Neural progenitor cell (in vitro differentiated cells): ENCODE data around the gene BPHL. TPM values are rescaled to one million over a fixed set of nuclear protein-coding genes. Genes with fewer than 3 reads are reported as not detected.
A peak's percentile ranks its signal among the peaks of the same experiment; 100 is the strongest.

Experiments
- DNase-seq: peaks from one replicate; pipeline ENCODE4 v3.0.0-alpha.2; 2016; ENCODE audit warnings: low spot score
- H2AFZ ChIP-seq: fragments of 200-600 bp; sonication (generic); replicated peaks from 2 replicates; pipeline ENCODE4 v1.6.1; 2016; ENCODE audit warnings: antibody characterized with exemption
- H3F3A ChIP-seq: fragments of 200-600 bp; sonication (generic); 2 replicates; pipeline ENCODE4 v1.6.1; 2016; ENCODE audit warnings: antibody characterized with exemption, low read depth
- H3K27ac ChIP-seq: fragments of 200-600 bp; sonication (generic); 2 replicates; pipeline ENCODE4 v1.5.1; 2016; ENCODE audit warnings: mild to moderate bottlenecking
- H3K27me3 ChIP-seq: fragments of 200-600 bp; sonication (generic); 2 replicates; pipeline ENCODE4 v1.6.1; 2016; ENCODE audit warnings: mild to moderate bottlenecking, moderate library complexity
- H3K36me3 ChIP-seq: fragments of 200-600 bp; sonication (generic); 2 replicates; pipeline ENCODE4 v1.5.1; 2016
- H3K4me1 ChIP-seq: fragments of 200-600 bp; sonication (generic); 2 replicates; pipeline ENCODE4 v1.6.1; 2016; ENCODE audit warnings: mixed run types
- H3K4me2 ChIP-seq: fragments of 200-600 bp; sonication (generic); 2 replicates; pipeline ENCODE4 v1.6.1; 2016
- H3K4me3 ChIP-seq: fragments of 200-600 bp; sonication (generic); 2 replicates; pipeline ENCODE4 v1.5.1; 2016
- H3K79me2 ChIP-seq: fragments of 200-600 bp; sonication (generic); 2 replicates; pipeline ENCODE4 v1.6.1; 2016; ENCODE audit warnings: low read depth
- H3K9ac ChIP-seq: fragments of 200-600 bp; sonication (generic); 2 replicates; pipeline ENCODE4 v1.6.1; 2016
- H3K9me3 ChIP-seq: fragments of 200-600 bp; sonication (generic); 2 replicates; pipeline ENCODE4 v1.5.1; 2016; ENCODE audit warnings: low read depth
- H4K20me1 ChIP-seq: fragments of 200-600 bp; sonication (generic); 2 replicates; pipeline ENCODE4 v1.6.1; 2016; ENCODE audit warnings: low read depth
- H3K27ac Mint-ChIP-seq: 3 replicates; pipeline ENCODE4 v1.8.0; 2021; ENCODE audit warnings: mixed read lengths
- H3K27me3 Mint-ChIP-seq: 2 replicates; pipeline ENCODE4 v1.8.0; 2022; ENCODE audit warnings: low read depth, mild to moderate bottlenecking, inconsistent platforms, moderate library complexity, mixed read lengths; ENCODE audit not compliant: insufficient read depth
- H3K36me3 Mint-ChIP-seq: 3 replicates; pipeline ENCODE4 v1.8.0; 2021; ENCODE audit warnings: mixed read lengths
- H3K4me1 Mint-ChIP-seq: 3 replicates; pipeline ENCODE4 v1.8.0; 2021; ENCODE audit warnings: mixed read lengths
- H3K4me3 Mint-ChIP-seq: 3 replicates; pipeline ENCODE4 v1.8.0; 2021; ENCODE audit warnings: mild to moderate bottlenecking, moderate library complexity, mixed read lengths
- H3K9me3 Mint-ChIP-seq: 3 replicates; pipeline ENCODE4 v1.8.0; 2020; ENCODE audit warnings: mixed read lengths
- CTCF ChIP-seq: fragments of 200-600 bp; sonication (generic); IDR thresholded peaks from 2 replicates; pipeline ENCODE4 v1.5.1; 2017; ENCODE audit warnings: antibody characterized with exemption, mild to moderate bottlenecking
- EZH2 ChIP-seq: fragments of 200-600 bp; sonication (generic); IDR thresholded peaks from 2 replicates; pipeline ENCODE4 v1.6.1; 2017; ENCODE audit warnings: antibody characterized with exemption, mild to moderate bottlenecking, moderate library complexity
- EZH2phosphoT487 ChIP-seq: fragments of 200-600 bp; sonication (generic); IDR thresholded peaks from 2 replicates; pipeline ENCODE4 v1.6.1; 2017; ENCODE audit warnings: antibody characterized with exemption
- total RNA-seq: library from RNA; depleted of rRNA; stranded (reverse); fragments of >200 nt; gene quantifications from 2 replicates; pipeline ENCODE4 v1.2.3, GENCODE V29; 2015; ENCODE audit warnings: low replicate concordance

Gene BPHL
- total RNA-seq, 1 donor from 2014 or later: 44.5 TPM

GRCh38 chr6:3190056-3190455, 71.5 kb downstream of the BPHL start:
- Mint-ChIP-seq H3K27me3 (no peaks in the 10 kb centered on the region), H3K4me3 (no peak overlapping the region), H3K4me1 (peaks cover 39% of the 10 kb centered on the region), H3K27ac (peak overlapping the region; percentile 53), H3K9me3 (peaks cover 6% of the 10 kb centered on the region), H3K36me3 (peaks cover 18% of the 10 kb centered on the region)
- no peaks in the 10 kb centered on the region for H3K9me3 ChIP-seq
- no peak overlapping the region for H3K4me2 ChIP-seq
- no peak overlapping the region for H3K9ac ChIP-seq
- TF ChIP-seq EZH2phosphoT487 (no peak), CTCF (no peak), EZH2 (no peak)
- no peak overlapping the region for H3K4me3 ChIP-seq
- no peak overlapping the region for H2AFZ ChIP-seq
- H4K20me1 ChIP-seq: no peaks in the 10 kb centered on the region
- peaks cover 24% of the 10 kb centered on the region for H3K4me1 ChIP-seq
- no peaks in the 10 kb centered on the region for H3K36me3 ChIP-seq
- no peaks in the 10 kb centered on the region for H3K79me2 ChIP-seq
- H3F3A ChIP-seq: peaks cover 24% of the 10 kb centered on the region
- H3K27me3 ChIP-seq: no peaks in the 10 kb centered on the region
- no peak for DNase-seq
- H3K27ac ChIP-seq: no peak overlapping the region

GRCh38 chr6:3190779-3191178, 72.3 kb downstream of the BPHL start:
- H4K20me1 ChIP-seq: no peaks in the 10 kb centered on the region
- peaks cover 6% of the 10 kb centered on the region for H3K9me3 Mint-ChIP-seq
- H3K36me3 Mint-ChIP-seq: peaks cover 18% of the 10 kb centered on the region
- peaks cover 39% of the 10 kb centered on the region for H3K4me1 Mint-ChIP-seq
- H3K4me3 Mint-ChIP-seq: no peak overlapping the region
- H3K4me2 ChIP-seq: no peak overlapping the region
- H3K9me3 ChIP-seq: no peaks in the 10 kb centered on the region
- peaks cover 31% of the 10 kb centered on the region for H3K4me1 ChIP-seq
- TF ChIP-seq EZH2phosphoT487 (no peak), EZH2 (no peak), CTCF (no peak)
- H3K27me3 ChIP-seq: no peaks in the 10 kb centered on the region
- no peak overlapping the region for H3K4me3 ChIP-seq
- H3K27ac ChIP-seq: no peak overlapping the region
- peaks cover 31% of the 10 kb centered on the region for H3F3A ChIP-seq
- H3K27me3 Mint-ChIP-seq: no peaks in the 10 kb centered on the region
- H3K79me2 ChIP-seq: no peaks in the 10 kb centered on the region
- no peak for DNase-seq
- no peak overlapping the region for H3K9ac ChIP-seq
- peak overlapping the region; percentile 78 for H3K27ac Mint-ChIP-seq
- no peaks in the 10 kb centered on the region for H3K36me3 ChIP-seq
- no peak overlapping the region for H2AFZ ChIP-seq

GRCh38 chr6:3193102-3193849, 74.8 kb downstream of the BPHL start:
- no peak overlapping the region for H3K4me3 ChIP-seq
- peaks cover 33% of the 10 kb centered on the region for H3K4me1 Mint-ChIP-seq
- H4K20me1 ChIP-seq: no peaks in the 10 kb centered on the region
- H3K79me2 ChIP-seq: no peaks in the 10 kb centered on the region
- DNase-seq: peak; percentile 30
- H3K36me3 ChIP-seq: no peaks in the 10 kb centered on the region
- peak overlapping the region; percentile 70 for H3K4me3 Mint-ChIP-seq
- peaks cover 43% of the 10 kb centered on the region for H3F3A ChIP-seq
- peak overlapping the region; percentile 68 for H3K4me2 ChIP-seq
- no peaks in the 10 kb centered on the region for H3K27me3 ChIP-seq
- H3K9ac ChIP-seq: no peak overlapping the region
- peak overlapping the region; percentile 96 for H3K27ac Mint-ChIP-seq
- peak overlapping the region; percentile 95 for H2AFZ ChIP-seq
- H3K27me3 Mint-ChIP-seq: peaks cover 3% of the 10 kb centered on the region
- no peaks in the 10 kb centered on the region for H3K9me3 ChIP-seq
- H3K36me3 Mint-ChIP-seq: peaks cover 16% of the 10 kb centered on the region
- H3K27ac ChIP-seq: no peak overlapping the region
- TF ChIP-seq EZH2 (no peak), CTCF (no peak), EZH2phosphoT487 (no peak)
- H3K9me3 Mint-ChIP-seq: peaks cover 5% of the 10 kb centered on the region
- H3K4me1 ChIP-seq: peaks cover 35% of the 10 kb centered on the region
